H1 (cell line): ENCODE data around the gene TRIP13. TPM values are rescaled to one million over a fixed set of nuclear protein-coding genes. Genes with fewer than 3 reads are reported as not detected.

Experiments used
- CTCF ChIA-PET: fragments of 300-600 bp; sonication (Branson Sonifier 250); formaldehyde crosslinking; loops from one replicate; lab custom pipeline; 2021; ENCODE audit not compliant: partially characterized antibody; lab: Charles Lee
- POLR2A ChIA-PET: fragments of 300-600 bp; sonication (Branson Sonifier 250); formaldehyde crosslinking; loops from one replicate; lab custom pipeline; 2021; ENCODE audit warnings: inconsistent platforms; ENCODE audit not compliant: partially characterized antibody; lab: Charles Lee
- DNase-seq, 2 experiments: peaks; one replicate each; pipeline versions ENCODE4 v3.0.0 to v3.0.0-alpha.2; 2010 to 2022; ENCODE audit warnings: low spot score in 2 of 2, low read depth in 1 of 2, mixed read lengths in 1 of 2
- FAIRE-seq: peaks from 2 replicates; lab custom pipeline; 2011; peaks lifted over from hg19 to GRCh38; lab: Jason Lieb, UNC
- H2AFZ ChIP-seq: 2 replicates; pipeline ENCODE4 v1.8.1; 2012; ENCODE audit warnings: low read length, inconsistent platforms
- H2AK5ac ChIP-seq: 2 replicates; pipeline ENCODE4 v1.6.1; 2013; ENCODE audit warnings: low read depth, low read length
- H2BK120ac ChIP-seq: replicated peaks from 2 replicates; pipeline ENCODE3; 2013; ENCODE audit warnings: low read depth, low read length, inconsistent platforms
- H2BK12ac ChIP-seq: 2 replicates; pipeline ENCODE4 v1.6.1; 2013; ENCODE audit warnings: low read depth, low read length
- H2BK15ac ChIP-seq: 2 replicates; pipeline ENCODE4 v1.6.1; 2013; ENCODE audit warnings: low read length
- H2BK20ac ChIP-seq: 2 replicates; pipeline ENCODE4 v1.6.1; 2013; ENCODE audit warnings: low read length
- H2BK5ac ChIP-seq: 2 replicates; pipeline ENCODE4 v1.6.1; 2013; ENCODE audit warnings: low read depth, low read length
- H3K14ac ChIP-seq: 2 replicates; pipeline ENCODE4 v1.6.1; 2013; ENCODE audit warnings: inconsistent platforms; ENCODE audit not compliant: insufficient read length
- H3K18ac ChIP-seq: 2 replicates; pipeline ENCODE4 v1.6.1; 2013; ENCODE audit warnings: low read length; ENCODE audit errors: extremely low read depth
- H3K23ac ChIP-seq: 2 replicates; pipeline ENCODE4 v1.6.1; 2013; ENCODE audit warnings: inconsistent platforms; ENCODE audit not compliant: insufficient read length
- H3K23me2 ChIP-seq: 2 replicates; pipeline ENCODE4 v1.6.1; 2013; ENCODE audit warnings: low read depth, low read length
- H3K27ac ChIP-seq: 2 replicates; pipeline ENCODE4 v1.6.1; 2011; ENCODE audit warnings: low read depth, low read length, inconsistent platforms
- H3K27me3 ChIP-seq, 4 experiments: replicated peaks in 1 of 4; 1 replicate in 1 of 4; 2 replicates in 3 of 4; pipeline versions ENCODE4 v1.6.1 to v1.8.1; 2011 to 2013; ENCODE audit warnings: low read length in 3 of 4, mild to moderate bottlenecking in 3 of 4, inconsistent platforms in 2 of 4, mixed read lengths in 2 of 4, moderate library complexity in 1 of 4; ENCODE audit not compliant: control insufficient read depth in 3 of 4, insufficient read depth in 3 of 4; ENCODE audit errors: extremely low read depth in 1 of 4
- H3K36me3 ChIP-seq, 4 experiments: 2 replicates each; pipeline versions ENCODE4 v1.6.1 to v1.8.1; 2011 to 2013; ENCODE audit warnings: mild to moderate bottlenecking in 4 of 4, low read length in 3 of 4, moderate library complexity in 2 of 4, control low read depth in 1 of 4, inconsistent platforms in 1 of 4; ENCODE audit not compliant: insufficient read depth in 4 of 4, control insufficient read depth in 2 of 4
- H3K4ac ChIP-seq: replicated peaks from 2 replicates; pipeline ENCODE3; 2013; ENCODE audit warnings: low read length, low read depth, mixed read lengths, inconsistent platforms; ENCODE audit not compliant: insufficient read length
- H3K4me1 ChIP-seq, 4 experiments: replicated peaks in 1 of 4; 1 replicate in 1 of 4; 2 replicates in 3 of 4; pipeline versions ENCODE4 v1.6.1 to v1.8.1; 2011 to 2013; ENCODE audit warnings: low read length in 3 of 4, inconsistent platforms in 2 of 4, mixed read lengths in 1 of 4; ENCODE audit not compliant: insufficient read depth in 4 of 4, control insufficient read depth in 3 of 4
- H3K4me2 ChIP-seq, 2 experiments: 2 replicates each; pipeline versions ENCODE4 v1.6.1 to v1.8.1; 2011 to 2013; ENCODE audit warnings: low read depth in 2 of 2, low read length in 2 of 2, control low read depth in 1 of 2, inconsistent platforms in 1 of 2, mild to moderate bottlenecking in 1 of 2; ENCODE audit not compliant: insufficient read depth in 1 of 2
- H3K4me3 ChIP-seq, 4 experiments: fragments of 200-600, 300-600 bp in 1 of 4; sonication (generic), shearing (Covaris generic), sonication (Bioruptor Twin) in 1 of 4; 2 replicates each; pipeline versions ENCODE4 v1.5.1 to v1.8.1; 2011 to 2016; ENCODE audit warnings: low read length in 4 of 4, low read depth in 3 of 4, control low read depth in 2 of 4, inconsistent platforms in 2 of 4, mild to moderate bottlenecking in 2 of 4, mixed read lengths in 1 of 4, moderate library complexity in 1 of 4; ENCODE audit not compliant: insufficient read depth in 2 of 4; ENCODE audit errors: extremely low read depth in 1 of 4
- H3K56ac ChIP-seq: replicated peaks from 2 replicates; pipeline ENCODE3; 2013; ENCODE audit warnings: low read depth, mild to moderate bottlenecking, mixed read lengths, low read length, inconsistent platforms; ENCODE audit not compliant: insufficient read length
- H3K79me1 ChIP-seq: 2 replicates; pipeline ENCODE4 v1.6.1; 2013; ENCODE audit warnings: low read depth, low read length, control low read depth
- H3K79me2 ChIP-seq, 2 experiments: 2 replicates each; pipeline versions ENCODE4 v1.6.1 to v1.8.1; 2012 to 2013; ENCODE audit warnings: low read length in 2 of 2, mild to moderate bottlenecking in 2 of 2, inconsistent platforms in 1 of 2; ENCODE audit not compliant: insufficient read depth in 2 of 2, control insufficient read depth in 1 of 2
- H3K9ac ChIP-seq, 4 experiments: replicated peaks in 1 of 4; 1 replicate in 1 of 4; 2 replicates in 3 of 4; pipeline versions ENCODE4 v1.6.1 to v1.8.1; 2011 to 2013; ENCODE audit warnings: low read depth in 3 of 4, low read length in 3 of 4, control low read depth in 2 of 4, mild to moderate bottlenecking in 2 of 4, moderate library complexity in 2 of 4, inconsistent platforms in 1 of 4; ENCODE audit errors: extremely low read depth in 1 of 4
- H3K9me3 ChIP-seq, 2 experiments: 2 replicates each; pipeline versions ENCODE4 v1.6.1 to v1.8.1; 2012 to 2013; ENCODE audit warnings: mild to moderate bottlenecking in 2 of 2, moderate library complexity in 2 of 2, control low read depth in 1 of 2, inconsistent platforms in 1 of 2, low read depth in 1 of 2, low read length in 1 of 2, mixed read lengths in 1 of 2; ENCODE audit not compliant: insufficient read depth in 2 of 2
- H4K20me1 ChIP-seq, 2 experiments: replicated peaks in 1 of 2; 2 replicates each; pipeline versions ENCODE3 to v1.8.1; 2011 to 2013; ENCODE audit warnings: inconsistent platforms in 2 of 2, low read length in 2 of 2, mild to moderate bottlenecking in 1 of 2; ENCODE audit not compliant: insufficient read depth in 2 of 2, control insufficient read depth in 1 of 2
- H4K5ac ChIP-seq: 2 replicates; pipeline ENCODE4 v1.6.1; 2013; ENCODE audit warnings: low read length, low read depth, mixed read lengths, inconsistent platforms; ENCODE audit not compliant: insufficient read length
- H4K8ac ChIP-seq: 2 replicates; pipeline ENCODE4 v1.8.0; 2013; ENCODE audit warnings: mild to moderate bottlenecking, moderate library complexity, low read length, inconsistent platforms; ENCODE audit not compliant: insufficient read depth; ENCODE audit errors: extremely low read depth
- H4K91ac ChIP-seq: replicated peaks from 2 replicates; pipeline ENCODE3; 2013; ENCODE audit warnings: low read length, mixed read lengths, inconsistent platforms; ENCODE audit not compliant: insufficient read length
- TCF12 ChIP-seq: IDR thresholded peaks from 2 replicates; pipeline ENCODE4 v1.6.1; 2011; ENCODE audit warnings: low read depth, mild to moderate bottlenecking, low read length
- USF2 ChIP-seq: IDR thresholded peaks from 2 replicates; pipeline ENCODE4 v1.6.1; 2011; ENCODE audit warnings: low read length, improper control_type of control experiment
- WGBS, 2 experiments: shearing (Covaris generic) in 1 of 2; methylation state at CpG; one replicate each; pipeline versions ENCODE4 v1.1.6 to v1.1.7; 2013 to 2015; ENCODE audit warnings: low lambda C conversion rate in 2 of 2, mixed read lengths in 2 of 2, inconsistent platforms in 1 of 2, low coverage in 1 of 2, missing lambda C conversion rate in 1 of 2; ENCODE audit not compliant: insufficient replicate concordance in 2 of 2, insufficient coverage in 1 of 2, insufficient read length in 1 of 2; ENCODE audit errors: extremely low coverage in 1 of 2, missing lambda C conversion rate in 1 of 2; 5-methylcytosine and 5-hydroxymethylcytosine counted together
- polyA plus RNA-seq, 7 experiments: library from polyadenylated mRNA; depleted of rRNA in 3 of 7; stranded (reverse) in 5 of 7; unstranded in 2 of 7; fragments of >200 nt in 5 of 7; fragments of 200-250 nt in 2 of 7; gene quantifications; 1 replicate in 5 of 7; 2 replicates in 1 of 7; 4 replicates in 1 of 7; pipeline versions ENCODE4 v1.2.1 to v1.2.3, GENCODE V29; 2011 to 2013; ENCODE audit warnings: missing spikeins in 2 of 7, mixed read lengths in 2 of 7
- total RNA-seq: library from RNA; stranded (reverse); fragmentation: NEBNext Ultra II Directional; extraction: Animal tissue kit (Norgen Biotek cat#: 25700); gene quantifications from 2 replicates; pipeline ENCODE4 v1.2.1, GENCODE V29; 2021

Gene TRIP13
- total and polyA plus RNA-seq, 2 of the 8 experiments (the other 6 are each of a cell fraction or from before 2014, with no cell fraction given), result 20.0 to 39.2 TPM

DNA sequence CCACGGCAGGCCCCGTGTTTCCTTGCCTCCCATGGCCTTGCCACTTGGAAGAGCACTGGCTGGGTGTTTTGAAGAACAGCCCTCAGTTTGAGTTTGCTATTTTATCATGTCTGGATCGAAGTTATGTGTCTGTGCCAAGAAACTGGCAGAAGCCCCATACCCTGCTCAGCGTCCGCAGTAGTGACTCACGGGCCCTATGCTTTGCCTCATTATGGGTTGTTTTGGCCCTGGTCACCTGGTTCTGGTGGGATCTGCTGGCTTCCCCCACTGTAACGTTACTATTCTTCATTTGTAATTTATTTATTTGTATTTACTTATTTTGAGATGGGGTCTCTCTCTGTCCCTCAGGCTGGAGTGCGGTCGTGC is 73.6 kb downstream of the TRIP13 start:
- POLR2A ChIA-PET, result no interaction called here
- no peak for TF ChIP-seq USF2
- TF ChIP-seq TCF12, result no peak

More for the DNA sequence above, 73.6 kb downstream of the TRIP13 start:
- Histone ChIP-seq H3K18ac (no peak overlapping the region), H2AK5ac (no peak overlapping the region), H4K20me1 (no peaks in the 10 kb centered on the region), H3K79me1 (no peaks in the 10 kb centered on the region), H3K36me3 (no peaks in the 10 kb centered on the region), H3K79me2 (no peaks in the 10 kb centered on the region), H2BK20ac (no peak overlapping the region), H3K27ac (no peak overlapping the region), H2BK5ac (no peak overlapping the region), H3K23me2 (no peaks in the 10 kb centered on the region), H3K56ac (no peak overlapping the region), H3K14ac (no peak overlapping the region), H3K9me3 (no peaks in the 10 kb centered on the region), H2BK12ac (no peak overlapping the region), H3K4me2 (no peak overlapping the region), H4K5ac (no peak overlapping the region), H3K4me3 (no peak overlapping the region), H3K4ac (no peak overlapping the region), H3K27me3 (no peaks in the 10 kb centered on the region), H4K91ac (no peak overlapping the region), H3K9ac (no peak overlapping the region), H2BK120ac (no peak overlapping the region), H3K4me1 (no peaks in the 10 kb centered on the region), H3K23ac (no peak overlapping the region), H2AFZ (no peak overlapping the region), H4K8ac (no peak overlapping the region), H2BK15ac (no peak overlapping the region)
- WGBS, 2 experiments, result 85% methylated on average over 8 of the region's 9 CpGs; no CpG with 5 or more reads in 1 of the 2 experiments
- FAIRE-seq (no peak), DNase-seq (peak in 1 of 2 experiments; percentile 26)
- CTCF ChIA-PET, result interaction anchor here (0.8 to 1.9 kb wide), 14 partner anchors 8 to 203 kb away, joined by 3 to 7 read pairs (median 4); partner anchors contain the start of gene NKD2
